Mucosa of gallbladder (tissue), 1 donor: ENCODE data around the gene POTEE. TPM values are rescaled to one million over a fixed set of nuclear protein-coding genes. Genes with fewer than 3 reads are reported as not detected.
"Not testable (repeated sequence)": the region's sequence is repeated elsewhere in the genome, so short reads cannot be mapped to it uniquely, and the experiment has no call there.

Experiments
- DNase-seq: peaks from one replicate; pipeline ENCODE4 v3.0.0-alpha.2; 2020; ENCODE audit warnings: low spot score
- total RNA-seq: library from RNA; stranded (reverse); gene quantifications from one replicate; pipeline ENCODE4 v1.2.1, GENCODE V29; 2021
- donor health status: DM: no; HTN: no; CAD: no.

Gene POTEE
- 0.14 TPM for total RNA-seq

- not testable (repeated sequence) for DNase-seq
These were observed at the start of gene POTEE for GRCh38 chr2:131209030-131209772. Gene POTEE, plus strand, starts transcription at chr2:131209536. Its CDS starts 8,867 bp downstream, at chr2:131218403.

DNA sequence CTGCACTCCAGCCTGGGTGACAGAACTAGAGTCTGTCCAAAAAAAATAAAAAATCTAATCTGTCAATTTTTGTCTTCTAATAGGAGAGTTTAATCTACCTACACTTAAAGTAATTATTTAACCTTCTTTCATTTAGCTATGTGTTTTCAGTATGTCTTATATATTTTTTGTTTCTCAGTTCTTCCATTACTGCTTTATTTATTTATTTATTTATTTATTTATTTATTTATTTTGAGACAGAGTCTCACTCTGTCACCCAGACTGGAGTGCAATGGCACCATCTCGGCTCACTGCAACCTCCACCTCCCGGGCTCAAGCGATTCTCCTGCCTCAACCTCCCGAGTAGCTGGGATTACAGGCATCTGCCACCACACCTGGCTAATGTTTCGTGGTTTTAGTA, 43.8 kb upstream of the POTEE start:
- DNase-seq = not testable (repeated sequence)

GRCh38 chr2:131168538-131168937, 40.8 kb upstream of the POTEE start:
- no peak for DNase-seq

DNA sequence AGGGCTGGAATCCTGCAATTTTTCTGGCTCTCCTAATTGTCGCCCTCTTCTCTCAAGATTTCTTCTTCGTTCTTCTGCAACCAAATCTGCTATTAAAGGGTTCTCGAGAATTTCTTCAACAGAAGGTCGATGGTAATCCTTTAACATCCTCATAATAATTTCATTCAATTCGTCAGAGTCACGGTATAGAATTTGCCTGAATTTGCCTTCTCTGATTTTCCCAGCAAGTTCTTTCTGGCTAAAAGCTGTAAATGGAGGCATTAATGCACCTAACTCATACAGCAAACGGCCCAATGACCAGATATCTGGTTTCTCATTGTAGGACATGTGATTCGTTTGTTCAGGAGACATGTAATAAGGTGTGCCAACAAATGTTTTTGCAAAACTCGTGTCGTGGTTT, 31.3 kb upstream of the POTEE start:
- not testable (repeated sequence) for DNase-seq

- not testable (repeated sequence) for DNase-seq
These were observed 30.5 kb upstream of the POTEE start for GRCh38 chr2:131178721-131179418.

- not testable (repeated sequence) for DNase-seq
These were observed 27.9 kb upstream of the POTEE start for GRCh38 chr2:131181451-131181850.

DNA sequence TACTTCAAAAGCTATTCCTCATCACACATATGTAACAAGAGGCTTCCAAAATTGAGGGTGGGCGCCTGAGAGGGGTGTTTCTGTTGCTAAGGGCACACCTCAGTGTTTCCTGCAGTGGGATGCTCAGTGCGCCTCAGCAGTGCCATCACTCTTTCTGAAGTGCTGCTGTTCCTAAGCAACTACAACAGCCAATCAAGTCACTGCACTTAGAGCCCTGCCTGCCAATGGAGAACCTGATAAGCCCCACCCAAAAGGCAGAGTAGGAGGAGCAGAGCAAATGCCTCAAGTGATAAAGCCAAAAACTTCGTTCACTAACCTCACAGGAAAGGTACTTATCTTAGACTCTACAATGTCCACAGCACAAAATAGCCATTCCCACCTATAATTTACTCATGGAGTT, 15.9 kb upstream of the POTEE start:
- not testable (repeated sequence) for DNase-seq

GRCh38 chr2:131196186-131196585, 13.2 kb upstream of the POTEE start:
- DNase-seq = not testable (repeated sequence)

DNA sequence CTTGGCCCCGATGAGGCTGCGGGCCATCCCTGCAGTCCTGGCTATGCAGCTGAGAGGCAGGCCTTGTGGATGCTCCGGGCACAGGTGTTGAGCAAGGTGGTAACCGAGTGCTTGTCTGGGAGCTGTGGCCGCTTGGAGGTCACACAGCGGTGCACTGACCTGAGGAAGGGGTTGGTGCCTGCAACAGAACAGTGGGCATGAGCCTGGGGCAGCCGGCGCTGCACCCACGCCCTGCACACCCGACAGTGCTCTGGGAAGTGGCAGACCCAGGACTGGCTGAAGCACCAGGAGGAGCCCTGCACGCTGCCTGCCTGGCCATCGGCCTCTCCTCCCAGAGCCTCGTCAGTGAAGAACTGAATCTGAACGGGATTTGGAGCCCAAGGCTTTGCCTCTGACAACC, 8.2 kb upstream of the POTEE start:
- DNase-seq = no peak

GRCh38 chr2:131207839-131208238, 1.5 kb upstream of the POTEE start:
- DNase-seq = not testable (repeated sequence)

- DNase-seq = not testable (repeated sequence)
These were observed 403 bp downstream of the POTEE start for GRCh38 chr2:131209773-131210104.

GRCh38 chr2:131210434-131211211, 1.3 kb downstream of the POTEE start:
- DNase-seq = not testable (repeated sequence)

GRCh38 chr2:131217238-131217986, 8.1 kb downstream of the POTEE start:
- not testable (repeated sequence) for DNase-seq

DNA sequence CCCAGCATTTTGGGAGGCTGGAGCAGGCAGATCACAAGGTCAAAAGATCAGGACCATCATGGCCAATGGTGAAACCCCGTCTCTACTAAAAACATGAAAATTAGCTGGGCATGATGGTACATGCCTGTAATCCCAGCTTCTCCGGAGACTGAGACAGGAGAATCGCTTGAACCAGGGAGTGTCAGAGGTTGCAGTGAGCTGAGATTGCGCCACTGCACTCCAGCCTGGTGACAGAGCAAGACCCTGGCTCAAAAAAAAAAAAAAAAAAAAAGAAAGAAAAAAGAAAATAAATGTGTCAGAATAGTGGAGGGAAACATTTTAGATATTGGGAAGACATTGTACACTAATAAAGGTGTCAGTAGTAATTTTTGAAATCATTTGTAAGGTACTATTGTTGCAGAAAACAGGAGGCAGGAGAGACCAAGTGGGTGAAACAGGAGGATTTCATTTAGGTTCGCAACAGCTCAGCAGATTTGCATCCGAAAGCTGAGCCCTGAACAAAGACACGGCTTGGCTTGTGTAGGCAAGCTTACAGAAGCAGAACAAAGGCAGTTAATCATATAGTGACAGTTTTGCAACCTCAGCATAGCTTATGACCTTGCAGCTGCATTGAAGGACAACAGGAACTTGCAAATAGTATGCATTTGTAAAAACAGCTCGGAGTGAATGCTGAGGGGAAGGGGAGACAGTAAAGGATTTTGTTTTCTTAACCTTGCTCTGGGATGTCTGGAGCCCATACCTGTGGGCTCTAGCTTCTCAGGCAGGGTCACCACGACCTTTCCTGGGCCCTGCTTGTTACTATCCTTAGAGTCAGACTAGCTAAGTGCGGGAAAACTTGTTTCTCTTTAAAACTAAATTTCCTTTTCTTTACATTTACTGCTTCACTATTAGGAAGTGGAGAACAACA, 26.5 kb downstream of the POTEE start:
- DNase-seq = not testable (repeated sequence)

Other genes starting within 250 kb of the POTEE start
- gene FAM168B, start 116.1 kb upstream of the POTEE start, total RNA-seq = 90.5 TPM
- gene PLEKHB2, start 104.2 kb upstream of the POTEE start, total RNA-seq = 71.4 TPM
- gene RAB6D, start 154.6 kb downstream of the POTEE start, total RNA-seq = 1.8 TPM